Duodenal mucosa (tissue), 2 donors: ENCODE data around the gene GNPNAT1.
A peak's percentile ranks its signal among the peaks of the same experiment; 100 is the strongest.
"Not testable (repeated sequence)": the region's sequence is repeated elsewhere in the genome, so short reads cannot be mapped to it uniquely, and the experiment has no call there.

Source experiments
- H3K27ac ChIP-seq: one replicate; pipeline ENCODE4 v1.7.0; 2013; ENCODE audit warnings: low read depth, low read length
- H3K27me3 ChIP-seq, 2 donors: one replicate each; pipeline ENCODE4 v1.7.0; 2013; ENCODE audit warnings: low read length in 2 of 2, control low read depth in 1 of 2; ENCODE audit not compliant: insufficient read depth in 2 of 2, control insufficient read depth in 1 of 2
- H3K36me3 ChIP-seq, 2 donors: one replicate each; pipeline ENCODE4 v1.7.0; 2013; ENCODE audit warnings: low read length in 2 of 2, control low read depth in 1 of 2; ENCODE audit not compliant: insufficient read depth in 2 of 2, control insufficient read depth in 1 of 2
- H3K4me1 ChIP-seq, 2 donors: one replicate each; pipeline ENCODE4 v1.7.0; 2013; ENCODE audit warnings: low read length in 2 of 2, control low read depth in 1 of 2; ENCODE audit not compliant: insufficient read depth in 2 of 2, control insufficient read depth in 1 of 2
- H3K4me3 ChIP-seq, 2 donors: one replicate each; pipeline ENCODE4 v1.7.0; 2013; ENCODE audit warnings: low read length in 2 of 2, low read depth in 1 of 2
- H3K9ac ChIP-seq, 2 donors: one replicate each; pipeline ENCODE4 v1.7.0; 2013; ENCODE audit warnings: low read length in 2 of 2, low read depth in 1 of 2
- H3K9me3 ChIP-seq, 2 donors: one replicate each; pipeline ENCODE4 v1.7.0; 2013; ENCODE audit warnings: low read length in 2 of 2, control low read depth in 1 of 2; ENCODE audit not compliant: control insufficient read depth in 1 of 2

The GNPNAT1 gene

DNA sequence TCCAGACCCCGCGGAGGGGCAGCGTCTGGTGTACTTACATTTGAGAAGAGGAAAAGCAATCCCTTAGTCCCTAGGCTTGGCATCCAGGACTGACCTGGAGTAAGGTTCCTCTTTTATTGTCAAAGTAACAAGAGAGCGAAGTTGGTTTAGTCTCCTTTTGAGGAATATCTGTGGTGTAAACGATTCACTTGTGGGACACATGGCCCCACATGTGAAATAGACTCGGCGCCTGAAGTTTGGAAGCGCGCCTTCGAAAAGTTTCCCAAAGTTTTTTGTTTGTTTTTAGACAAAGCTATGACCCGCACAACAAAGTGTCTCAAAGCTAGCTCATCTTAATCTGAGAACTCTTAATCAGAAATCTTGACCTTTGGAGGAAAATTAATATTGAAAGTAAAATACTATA lies 60.7 kb downstream of the GNPNAT1 start:
- Histone ChIP-seq H3K36me3 (peaks cover 0 to 15% of the 10 kb centered on the region in 2 donors), H3K4me1 (peaks cover 0 to 3% of the 10 kb centered on the region in 2 donors), H3K9ac (peak overlapping the region; percentile 96 to 99), H3K9me3 (no peaks in the 10 kb centered on the region), H3K4me3 (peak overlapping the region; percentile 95 to 97), H3K27me3 (no peaks in the 10 kb centered on the region), H3K27ac (peak overlapping the region; percentile 70)

DNA sequence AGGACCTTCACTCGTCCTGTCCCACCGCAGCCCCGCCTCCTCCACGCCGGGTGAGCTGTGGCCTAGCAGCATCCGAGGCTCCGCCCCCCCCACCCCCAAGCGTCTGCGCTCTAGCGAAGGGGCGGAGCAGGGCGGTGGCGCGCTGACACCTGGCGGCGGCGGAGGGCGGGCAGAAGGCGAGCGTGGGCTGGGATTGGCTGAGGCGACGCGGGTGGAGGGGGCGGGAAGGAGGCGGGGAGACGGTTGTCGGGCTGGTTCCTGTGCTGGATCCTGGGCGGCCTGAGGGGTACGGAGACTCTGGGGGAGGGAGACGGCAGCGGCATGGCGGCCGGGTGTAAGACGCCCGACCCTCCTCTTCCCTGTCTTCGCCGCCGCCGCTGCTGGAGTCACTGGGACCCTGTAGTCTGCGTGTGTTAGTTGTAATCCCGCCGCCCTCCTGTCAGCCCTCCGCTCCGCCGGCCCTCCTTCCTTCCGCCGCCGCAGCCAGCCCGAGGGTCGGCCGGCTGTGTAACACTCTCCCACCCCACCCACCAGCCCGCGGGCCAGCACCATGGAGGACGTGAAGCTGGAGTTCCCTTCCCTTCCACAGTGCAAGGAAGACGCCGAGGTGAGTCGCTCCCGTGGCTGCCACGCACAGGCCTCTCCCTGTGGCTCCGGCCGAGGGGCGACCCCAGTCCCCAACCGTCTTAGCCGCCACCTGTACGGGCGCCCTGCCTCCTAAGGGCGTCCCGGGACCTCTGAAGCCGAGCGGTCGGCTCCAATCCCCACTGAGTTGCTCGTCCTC lies 61.3 kb downstream of the GNPNAT1 start, which contains the start of gene STYX:
STYX (plus strand) TSS at position 242 of the 784 bp plus-strand sequence; CDS start at position 551, 309 bp downstream.
- no peaks in the 10 kb centered on the region for H3K27me3 ChIP-seq
- peak within 1 kb of the TSS; percentile 96 to 99 for H3K9ac ChIP-seq
- H3K4me3 ChIP-seq: peak within 1 kb of the TSS; percentile 95 to 97
- no peaks in the 10 kb centered on the region for H3K9me3 ChIP-seq
- peaks cover under 1 to 21% of the 10 kb centered on the region in 2 donors for H3K36me3 ChIP-seq
- H3K27ac ChIP-seq: peak within 1 kb of the TSS; percentile 70
- peaks cover 0 to 3% of the 10 kb centered on the region in 2 donors for H3K4me1 ChIP-seq

DNA sequence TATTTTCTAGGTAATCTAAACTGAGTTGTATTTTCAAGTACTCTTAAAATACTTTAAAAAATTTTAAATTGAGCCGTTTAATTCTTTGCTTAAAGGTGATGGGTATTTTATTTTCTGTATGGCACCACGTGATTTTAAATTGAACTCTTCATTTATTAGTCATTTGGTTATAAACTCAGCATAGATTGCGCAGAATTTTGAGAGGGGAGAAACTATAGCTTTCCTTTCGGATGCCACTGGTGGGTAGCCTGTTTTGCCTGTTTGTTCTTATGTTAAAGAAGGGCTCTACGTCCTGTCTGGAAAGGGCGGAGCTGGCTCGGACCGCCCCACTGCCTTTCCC lies 61.9 kb downstream of the GNPNAT1 start:
- Histone ChIP-seq H3K9ac (peak overlapping the region in 1 of 2 donors; percentile 43), H3K27me3 (no peaks in the 10 kb centered on the region), H3K4me3 (peak overlapping the region; percentile 69 to 71), H3K9me3 (no peaks in the 10 kb centered on the region), H3K4me1 (peaks cover 0 to 3% of the 10 kb centered on the region in 2 donors), H3K36me3 (peaks cover 5 to 27% of the 10 kb centered on the region in 2 donors), H3K27ac (peak overlapping the region; percentile 50)

DNA sequence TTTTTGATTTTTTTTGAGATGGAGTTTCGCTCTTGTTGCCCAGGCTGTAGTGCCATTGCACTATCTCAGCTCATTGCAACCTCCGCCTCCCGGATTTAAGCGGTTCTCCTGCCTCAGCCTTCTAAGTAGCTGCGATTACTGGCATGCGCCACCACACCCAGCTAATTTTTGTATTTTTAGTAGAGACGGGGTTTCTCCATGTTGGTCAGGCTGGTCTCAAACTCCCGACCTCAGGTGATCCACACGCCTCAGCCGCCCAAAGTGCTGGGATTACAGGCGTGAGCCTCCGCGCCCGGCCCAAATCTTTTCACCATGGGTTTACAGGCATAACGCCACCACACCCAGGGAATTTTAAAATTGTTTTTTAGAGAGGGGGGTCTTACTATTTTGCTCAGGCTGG lies 62.4 kb downstream of the GNPNAT1 start:
- not testable (repeated sequence) for H3K27ac ChIP-seq, H3K4me3 ChIP-seq, H3K4me1 ChIP-seq, H3K9ac ChIP-seq, H3K27me3 ChIP-seq, H3K9me3 ChIP-seq
- H3K36me3 ChIP-seq: peaks cover 9 to 29% of the 10 kb centered on the region in 2 donors

DNA sequence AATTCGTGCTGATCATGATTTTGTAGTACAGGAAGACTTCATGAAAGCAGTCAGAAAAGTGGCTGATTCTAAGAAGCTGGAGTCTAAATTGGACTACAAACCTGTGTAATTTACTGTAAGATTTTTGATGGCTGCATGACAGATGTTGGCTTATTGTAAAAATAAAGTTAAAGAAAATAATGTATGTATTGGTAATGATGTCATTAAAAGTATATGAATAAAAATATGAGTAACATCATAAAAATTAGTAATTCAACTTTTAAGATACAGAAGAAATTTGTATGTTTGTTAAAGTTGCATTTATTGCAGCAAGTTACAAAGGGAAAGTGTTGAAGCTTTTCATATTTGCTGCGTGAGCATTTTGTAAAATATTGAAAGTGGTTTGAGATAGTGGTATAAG lies 63.9 kb downstream of the GNPNAT1 start:
- H3K27me3 ChIP-seq, H3K9ac ChIP-seq, H3K9me3 ChIP-seq, H3K4me1 ChIP-seq, H3K4me3 ChIP-seq, H3K27ac ChIP-seq: not testable (repeated sequence)
- peaks cover 18 to 38% of the 10 kb centered on the region in 2 donors for H3K36me3 ChIP-seq
